PC-3 (cell line): ENCODE data around the gene SPC25.

Source experiments
- CTCF ChIP-seq: fragments of 300-600 bp; sonication (generic); conservative IDR thresholded peaks from 2 replicates; pipeline ENCODE4 v1.5.1; 2017; ENCODE audit warnings: antibody characterized with exemption, low read depth, mild to moderate bottlenecking, low read length
- EZH2 ChIP-seq: fragments of 300-600 bp; sonication (generic); IDR thresholded peaks from one replicate; pipeline ENCODE4 v1.6.1; 2017; ENCODE audit warnings: antibody characterized with exemption, mild to moderate bottlenecking, low read length; ENCODE audit not compliant: unreplicated experiment
- EZH2phosphoT487 ChIP-seq: fragments of 300-600 bp; sonication (generic); IDR thresholded peaks from 2 replicates; pipeline ENCODE4 v1.6.1; 2018; ENCODE audit warnings: mild to moderate bottlenecking, antibody characterized with exemption, low read length, borderline replicate concordance

DNA sequence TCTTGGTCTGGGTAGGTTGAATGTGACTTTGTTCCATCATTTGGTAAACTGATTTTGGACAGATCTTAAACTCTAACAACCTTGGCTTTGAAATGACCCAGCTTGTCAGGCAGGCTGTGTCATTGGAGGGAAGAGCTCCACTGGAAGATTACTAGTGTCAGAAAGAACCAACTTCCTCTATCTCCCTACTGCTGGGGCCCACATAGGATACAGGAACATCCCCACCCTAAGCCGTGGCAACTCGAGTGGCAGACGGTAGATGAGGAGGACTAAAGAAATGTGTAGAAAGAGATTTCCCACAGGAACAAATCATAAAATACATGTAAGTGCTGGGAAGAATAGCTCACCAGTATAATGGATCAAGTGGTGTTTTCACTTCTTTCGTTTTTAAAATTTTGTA lies 6.6 kb upstream of the SPC25 start:
- TF ChIP-seq CTCF (no peak), EZH2 (no peak), EZH2phosphoT487 (no peak)
